GM06990 (cell line): ENCODE measurements around the gene TCF19.
"Not testable (repeated sequence)": the region's sequence is repeated elsewhere in the genome, so short reads cannot be mapped to it uniquely, and the experiment has no call there.

Source experiments
- DNase-seq: peaks from one replicate; pipeline ENCODE4 v3.0.0-alpha.2; 2011; ENCODE audit not compliant: insufficient read length; ENCODE audit errors: extremely low read depth
- H3K27me3 ChIP-seq: replicated peaks from 2 replicates; pipeline ENCODE4 v1.6.0; 2011; ENCODE audit warnings: low read length; ENCODE audit not compliant: control insufficient read depth, insufficient read depth
- H3K36me3 ChIP-seq: 2 replicates; pipeline ENCODE4 v1.5.1; 2011; ENCODE audit warnings: low read length; ENCODE audit not compliant: control insufficient read depth, insufficient read depth
- H3K4me3 ChIP-seq: replicated peaks from 2 replicates; pipeline ENCODE4 v1.5.1; 2011; ENCODE audit warnings: low read depth, mild to moderate bottlenecking, control low read depth, low read length
- TF ChIP-seq, protein P1 (sequence below): IDR thresholded peaks from 2 replicates; pipeline ENCODE4 v1.5.1; 2011; ENCODE audit warnings: low read length, control low read depth, mild to moderate bottlenecking, inconsistent platforms; ENCODE audit not compliant: insufficient read depth, poor library complexity, severe bottlenecking

TCF19 gene

DNA sequence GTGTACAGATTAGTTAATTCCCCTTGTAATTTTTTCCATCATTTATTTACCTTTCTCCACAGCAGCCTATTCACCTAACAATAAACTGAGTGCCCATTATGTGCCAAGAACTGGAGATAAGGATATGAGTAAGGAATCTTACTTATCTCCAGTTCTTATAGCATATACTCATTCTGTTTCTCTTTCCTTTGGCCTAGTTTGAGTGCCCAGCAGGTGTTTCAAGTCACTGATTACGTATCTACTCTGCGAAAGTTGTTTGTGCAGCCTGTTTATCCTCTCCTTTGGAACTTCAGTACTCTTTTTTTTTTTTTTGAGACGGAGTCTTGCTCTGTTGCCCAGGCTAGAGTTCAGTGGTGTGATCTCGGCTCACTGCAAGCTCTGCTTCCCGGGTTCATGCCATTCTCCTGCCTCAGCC, 29.4 kb downstream of the TCF19 start:
- Histone ChIP-seq H3K27me3 (no peaks in the 10 kb centered on the region), H3K4me3 (no peak overlapping the region), H3K36me3 (no peaks in the 10 kb centered on the region)
- no peak for DNase-seq
- TF ChIP-seq, protein P1, sequence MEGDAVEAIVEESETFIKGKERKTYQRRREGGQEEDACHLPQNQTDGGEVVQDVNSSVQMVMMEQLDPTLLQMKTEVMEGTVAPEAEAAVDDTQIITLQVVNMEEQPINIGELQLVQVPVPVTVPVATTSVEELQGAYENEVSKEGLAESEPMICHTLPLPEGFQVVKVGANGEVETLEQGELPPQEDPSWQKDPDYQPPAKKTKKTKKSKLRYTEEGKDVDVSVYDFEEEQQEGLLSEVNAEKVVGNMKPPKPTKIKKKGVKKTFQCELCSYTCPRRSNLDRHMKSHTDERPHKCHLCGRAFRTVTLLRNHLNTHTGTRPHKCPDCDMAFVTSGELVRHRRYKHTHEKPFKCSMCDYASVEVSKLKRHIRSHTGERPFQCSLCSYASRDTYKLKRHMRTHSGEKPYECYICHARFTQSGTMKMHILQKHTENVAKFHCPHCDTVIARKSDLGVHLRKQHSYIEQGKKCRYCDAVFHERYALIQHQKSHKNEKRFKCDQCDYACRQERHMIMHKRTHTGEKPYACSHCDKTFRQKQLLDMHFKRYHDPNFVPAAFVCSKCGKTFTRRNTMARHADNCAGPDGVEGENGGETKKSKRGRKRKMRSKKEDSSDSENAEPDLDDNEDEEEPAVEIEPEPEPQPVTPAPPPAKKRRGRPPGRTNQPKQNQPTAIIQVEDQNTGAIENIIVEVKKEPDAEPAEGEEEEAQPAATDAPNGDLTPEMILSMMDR: no peak

DNA sequence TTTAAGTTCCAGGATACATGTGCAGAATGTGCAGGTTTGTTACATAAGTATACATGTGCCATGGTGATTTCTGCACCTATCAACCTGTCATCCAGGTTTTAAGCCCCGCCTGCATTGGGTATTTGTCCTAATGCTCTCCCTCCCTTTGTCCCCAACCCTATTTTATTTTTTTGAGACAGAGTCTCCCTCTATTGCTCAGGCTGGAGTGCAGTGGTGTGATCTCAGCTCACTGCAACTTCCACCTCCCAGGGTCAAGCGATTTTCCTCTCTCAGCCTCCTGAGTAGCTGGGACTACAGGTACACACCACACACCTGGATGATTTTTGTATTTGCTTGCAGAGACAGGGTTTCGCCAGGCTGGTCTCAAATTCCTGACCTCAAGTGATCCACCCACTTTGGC, 30.8 kb downstream of the TCF19 start:
- DNase-seq, H3K27me3 ChIP-seq, H3K4me3 ChIP-seq, H3K36me3 ChIP-seq: not testable (repeated sequence)

DNA sequence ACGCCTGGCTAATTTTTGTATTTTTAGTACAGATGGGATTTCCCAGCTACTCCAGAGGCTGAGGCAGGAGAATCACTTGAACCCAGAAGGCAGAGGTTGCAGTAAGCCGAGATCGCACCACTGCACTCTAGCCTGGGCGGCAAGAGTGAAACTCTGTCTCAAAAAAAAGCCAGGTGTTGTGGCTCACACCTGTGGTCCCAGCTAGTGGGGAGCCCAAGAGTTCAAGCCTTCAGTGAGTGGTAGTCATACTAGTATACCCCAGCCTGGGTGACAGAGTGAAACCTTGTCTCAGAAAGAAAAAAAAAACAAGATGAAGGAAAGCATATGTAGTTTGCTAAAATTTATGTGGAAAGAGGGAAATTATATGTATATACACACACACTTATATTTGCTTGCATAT, 32.1 kb downstream of the TCF19 start:
- DNase-seq: no peak
- Histone ChIP-seq H3K4me3 (no peak overlapping the region), H3K36me3 (no peaks in the 10 kb centered on the region)

DNA sequence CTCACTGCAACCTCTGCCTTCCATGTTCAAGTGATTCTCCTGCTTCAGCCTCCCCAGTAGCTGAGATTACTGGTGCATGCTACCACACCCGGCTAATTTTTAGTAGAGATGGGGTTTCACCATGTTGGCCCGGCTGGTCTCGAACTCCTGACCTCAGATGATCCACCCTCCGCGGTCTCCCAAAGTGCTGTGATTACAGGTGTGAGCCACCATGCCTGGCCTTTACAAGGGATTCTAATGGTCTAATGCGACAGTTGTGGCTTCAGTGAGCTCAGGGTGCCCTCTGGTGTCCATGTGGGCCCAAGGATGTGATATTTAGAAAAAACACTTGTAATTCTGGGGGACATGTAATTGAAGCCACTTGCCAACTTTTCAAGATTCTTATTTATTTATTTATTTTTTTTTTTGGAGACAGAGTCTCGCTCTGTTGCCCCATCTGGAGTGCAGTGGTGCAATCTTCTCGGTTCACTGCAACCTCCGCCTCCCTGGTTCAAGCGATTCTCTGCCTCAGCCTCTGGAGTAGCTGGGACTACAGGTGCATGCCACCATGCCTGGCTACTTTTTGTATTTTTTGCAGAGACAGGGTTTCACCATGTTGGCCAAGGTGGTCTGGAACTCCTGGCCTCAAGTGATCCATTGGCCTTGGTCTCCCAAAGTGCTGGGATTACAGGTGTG, 34.2 kb downstream of the TCF19 start:
- peak; percentile 59 for DNase-seq

More for the DNA sequence above, 32.1 kb downstream of the TCF19 start:
- TF ChIP-seq, protein P1: no peak
- H3K27me3 ChIP-seq: no peaks in the 10 kb centered on the region

DNA sequence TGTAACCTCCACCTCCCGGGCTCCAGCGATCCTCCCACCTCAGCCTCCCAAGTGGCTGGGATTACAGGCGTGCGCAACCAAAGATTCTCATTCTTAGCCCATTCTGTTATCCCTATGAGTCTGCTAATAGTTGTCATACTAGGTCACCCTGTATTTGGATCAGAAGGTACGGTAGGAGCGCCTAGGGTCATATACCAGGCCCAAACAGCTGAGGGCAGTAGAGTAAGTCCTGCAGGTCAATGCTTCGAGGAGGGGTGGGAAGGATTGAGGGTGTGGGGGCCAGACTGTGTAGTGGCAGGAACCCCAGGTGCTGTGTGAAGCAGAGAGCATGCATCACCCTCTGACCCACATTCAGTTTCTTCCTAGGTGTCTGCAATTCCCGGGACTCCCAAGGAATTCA, 34.8 kb downstream of the TCF19 start:
- TF ChIP-seq, protein P1: no peak
- no peak overlapping the region for H3K4me3 ChIP-seq
- H3K36me3 ChIP-seq: no peaks in the 10 kb centered on the region
- H3K27me3 ChIP-seq: no peaks in the 10 kb centered on the region
- no peak for DNase-seq

More for the DNA sequence above, 34.2 kb downstream of the TCF19 start:
- TF ChIP-seq, protein P1: peak; percentile 77
- H3K4me3 ChIP-seq, H3K36me3 ChIP-seq, H3K27me3 ChIP-seq: not testable (repeated sequence)

DNA sequence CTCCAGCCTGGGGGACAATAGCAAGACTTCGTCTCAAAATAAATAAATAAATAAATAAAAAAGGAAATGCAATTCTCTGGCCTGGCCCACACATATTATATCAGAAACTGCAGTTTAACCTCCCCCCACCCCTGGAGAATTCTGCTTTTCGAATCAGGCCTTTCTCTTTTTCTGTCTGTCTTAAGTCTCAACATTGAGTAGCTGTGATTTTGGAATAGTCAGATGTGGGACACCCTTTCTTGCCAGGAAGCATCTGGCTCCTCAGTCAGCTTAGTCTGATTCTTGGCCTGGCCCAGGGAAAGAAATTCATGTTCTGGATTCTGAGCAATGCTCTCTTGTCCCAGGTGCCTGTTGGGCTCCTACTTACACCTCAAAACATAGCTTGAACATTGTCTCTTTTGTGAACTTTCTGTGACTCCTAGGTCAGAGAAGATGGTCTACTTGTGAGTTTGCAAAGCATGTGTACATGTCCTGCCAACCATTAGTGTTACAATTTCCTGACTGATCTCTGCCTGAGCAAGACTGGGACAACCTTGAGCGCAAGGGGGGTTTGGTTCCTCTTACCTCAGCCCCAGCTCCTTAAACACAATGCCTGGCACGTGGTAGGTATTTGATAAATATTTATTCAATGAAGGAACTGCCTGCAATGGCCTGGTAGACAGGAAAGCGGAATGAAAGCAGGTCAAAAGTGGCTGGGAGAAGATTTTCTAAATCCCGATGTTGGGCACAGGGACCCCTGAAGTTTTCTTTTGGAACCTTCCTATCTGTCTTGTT, 35.9 kb downstream of the TCF19 start:
- TF ChIP-seq, protein P1: no peak
- H3K4me3 ChIP-seq: no peak overlapping the region
- H3K36me3 ChIP-seq: no peaks in the 10 kb centered on the region
- H3K27me3 ChIP-seq: no peaks in the 10 kb centered on the region
- no peak for DNase-seq

DNA sequence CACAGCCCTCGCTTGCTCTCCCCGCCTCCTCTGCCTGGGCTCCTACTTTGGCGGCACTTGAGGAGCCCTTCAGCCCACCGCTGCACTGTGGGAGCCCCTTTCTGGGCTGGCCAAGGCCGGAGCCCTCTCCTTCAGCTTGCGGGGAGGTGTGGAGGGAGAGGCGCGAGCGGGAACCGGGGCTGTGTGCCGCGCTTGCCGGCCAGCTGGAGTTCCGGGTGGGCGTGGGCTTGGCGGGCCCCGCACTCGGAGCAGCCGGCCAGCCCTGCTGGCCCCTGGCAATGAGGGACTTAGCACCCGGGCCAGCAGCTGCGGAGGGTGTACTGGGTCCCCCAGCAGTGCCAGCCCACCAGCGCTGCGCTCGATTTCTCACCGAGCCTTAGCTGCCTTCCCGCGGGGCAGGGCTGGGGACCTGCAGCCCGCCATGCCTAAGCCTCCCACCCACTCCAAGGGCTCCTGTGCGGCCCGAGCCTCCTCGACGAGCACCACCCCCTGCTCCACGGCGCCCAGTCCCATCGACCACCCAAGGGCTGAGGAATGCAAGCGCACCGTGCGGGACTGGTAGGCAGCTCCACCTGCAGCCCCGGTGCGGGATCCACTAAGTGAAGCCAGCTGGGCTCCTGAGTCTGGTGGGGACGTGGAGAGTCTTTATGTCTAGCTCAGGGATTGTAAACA, 37.1 kb downstream of the TCF19 start:
- not testable (repeated sequence) for DNase-seq, H3K36me3 ChIP-seq, H3K4me3 ChIP-seq, H3K27me3 ChIP-seq

DNA sequence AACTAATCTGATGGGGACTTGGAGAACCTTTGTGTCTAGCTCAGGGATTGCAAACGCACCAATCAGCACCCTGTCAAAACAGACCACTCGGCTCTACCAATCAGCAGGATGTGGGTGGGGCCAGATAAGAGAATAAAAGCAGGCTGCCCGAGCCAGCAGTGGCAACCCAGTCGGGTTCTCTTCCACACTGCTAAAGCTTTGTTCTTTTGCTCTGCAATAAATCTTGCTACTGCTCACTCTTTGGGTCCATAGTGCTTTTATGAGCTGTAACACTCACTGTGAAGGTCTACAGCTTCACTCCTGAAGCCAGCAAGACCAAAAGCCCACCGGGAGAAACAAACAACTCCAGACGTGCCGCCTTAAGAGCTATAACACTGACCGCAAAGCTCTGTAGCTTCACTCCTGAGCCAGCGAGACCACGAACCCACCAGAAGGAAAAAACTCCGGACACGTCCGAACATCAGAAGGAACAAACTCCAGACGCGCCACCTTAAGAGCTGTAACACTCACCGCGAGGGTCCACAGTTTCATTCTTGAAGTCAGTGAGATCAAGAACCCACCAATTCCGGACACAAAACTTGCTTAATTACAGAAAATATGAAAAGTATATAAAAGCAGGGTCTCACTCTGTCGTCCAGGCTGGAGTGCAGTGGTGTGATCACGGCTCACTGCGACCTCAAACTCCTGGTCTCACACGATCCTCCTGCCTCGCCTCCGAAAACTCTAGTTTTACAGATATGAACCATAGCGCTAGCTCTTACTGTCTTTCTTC, 38.0 kb downstream of the TCF19 start:
- not testable (repeated sequence) for H3K36me3 ChIP-seq, H3K27me3 ChIP-seq, DNase-seq
- peak overlapping the region; percentile 74 for H3K4me3 ChIP-seq
